Kidney capillary endothelial cell (primary cell): Measurements from ENCODE around the gene ARHGEF17.
"Not testable (repeated sequence)": the region's sequence is repeated elsewhere in the genome, so short reads cannot be mapped to it uniquely, and the experiment has no call there.

Source experiments
- DNase-seq: peaks from one replicate; pipeline ENCODE4 v3.0.0-alpha.2; 2018; ENCODE audit warnings: low spot score

ARHGEF17 gene, protein sequence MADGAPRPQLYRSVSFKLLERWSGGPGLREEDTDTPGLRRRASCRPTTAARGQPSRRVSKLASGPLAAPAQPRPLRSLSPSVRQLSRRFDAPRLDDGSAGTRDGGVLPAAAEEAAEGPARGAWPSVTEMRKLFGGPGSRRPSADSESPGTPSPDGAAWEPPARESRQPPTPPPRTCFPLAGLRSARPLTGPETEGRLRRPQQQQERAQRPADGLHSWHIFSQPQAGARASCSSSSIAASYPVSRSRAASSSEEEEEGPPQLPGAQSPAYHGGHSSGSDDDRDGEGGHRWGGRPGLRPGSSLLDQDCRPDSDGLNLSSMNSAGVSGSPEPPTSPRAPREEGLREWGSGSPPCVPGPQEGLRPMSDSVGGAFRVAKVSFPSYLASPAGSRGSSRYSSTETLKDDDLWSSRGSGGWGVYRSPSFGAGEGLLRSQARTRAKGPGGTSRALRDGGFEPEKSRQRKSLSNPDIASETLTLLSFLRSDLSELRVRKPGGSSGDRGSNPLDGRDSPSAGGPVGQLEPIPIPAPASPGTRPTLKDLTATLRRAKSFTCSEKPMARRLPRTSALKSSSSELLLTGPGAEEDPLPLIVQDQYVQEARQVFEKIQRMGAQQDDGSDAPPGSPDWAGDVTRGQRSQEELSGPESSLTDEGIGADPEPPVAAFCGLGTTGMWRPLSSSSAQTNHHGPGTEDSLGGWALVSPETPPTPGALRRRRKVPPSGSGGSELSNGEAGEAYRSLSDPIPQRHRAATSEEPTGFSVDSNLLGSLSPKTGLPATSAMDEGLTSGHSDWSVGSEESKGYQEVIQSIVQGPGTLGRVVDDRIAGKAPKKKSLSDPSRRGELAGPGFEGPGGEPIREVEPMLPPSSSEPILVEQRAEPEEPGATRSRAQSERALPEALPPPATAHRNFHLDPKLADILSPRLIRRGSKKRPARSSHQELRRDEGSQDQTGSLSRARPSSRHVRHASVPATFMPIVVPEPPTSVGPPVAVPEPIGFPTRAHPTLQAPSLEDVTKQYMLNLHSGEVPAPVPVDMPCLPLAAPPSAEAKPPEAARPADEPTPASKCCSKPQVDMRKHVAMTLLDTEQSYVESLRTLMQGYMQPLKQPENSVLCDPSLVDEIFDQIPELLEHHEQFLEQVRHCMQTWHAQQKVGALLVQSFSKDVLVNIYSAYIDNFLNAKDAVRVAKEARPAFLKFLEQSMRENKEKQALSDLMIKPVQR (N-terminal part only)

DNA sequence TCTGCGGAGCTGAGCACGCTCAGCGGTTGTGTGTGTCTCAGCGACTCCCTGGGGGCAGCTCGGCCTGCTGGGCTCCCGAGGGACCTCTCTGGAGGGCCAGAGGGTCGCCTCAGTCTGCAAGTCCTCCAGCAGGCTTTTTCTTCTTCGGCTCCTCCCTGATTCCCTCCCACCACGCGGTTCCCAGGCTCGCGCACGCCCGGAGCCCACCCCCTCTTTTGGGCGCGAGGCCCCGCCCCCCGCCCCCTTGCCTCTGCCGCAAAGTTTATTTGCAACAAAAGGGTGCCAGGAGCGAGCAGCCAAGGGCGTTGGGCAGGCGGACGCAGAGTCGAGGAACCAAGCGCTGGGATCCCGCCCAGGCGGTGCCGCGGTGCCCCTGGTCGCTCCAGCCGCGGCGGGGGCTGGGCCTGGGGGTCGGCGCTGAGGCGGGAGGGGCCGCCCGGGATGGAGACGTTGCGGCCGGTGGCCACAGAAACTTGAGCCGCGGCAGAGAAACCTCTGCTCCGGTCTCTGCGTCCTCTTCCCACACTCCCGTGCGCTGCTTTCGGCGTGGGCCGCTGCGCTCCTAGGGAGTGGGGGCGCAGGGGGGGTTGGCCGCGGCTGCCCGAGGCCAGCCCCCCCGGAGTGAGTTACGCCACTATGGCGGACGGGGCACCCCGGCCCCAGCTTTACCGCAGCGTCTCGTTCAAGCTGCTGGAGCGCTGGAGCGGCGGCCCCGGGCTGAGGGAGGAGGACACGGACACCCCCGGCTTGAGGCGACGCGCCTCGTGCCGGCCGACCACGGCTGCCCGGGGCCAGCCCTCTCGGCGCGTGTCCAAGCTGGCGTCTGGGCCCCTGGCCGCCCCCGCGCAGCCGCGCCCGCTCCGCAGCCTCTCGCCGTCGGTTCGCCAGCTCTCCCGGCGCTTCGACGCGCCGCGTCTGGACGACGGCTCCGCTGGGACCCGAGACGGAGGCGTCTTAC is at the start of gene ARHGEF17:
Gene ARHGEF17 (plus strand): TSS at position 274 of the 958 bp plus-strand sequence. CDS start 363 bp downstream, at position 637.
- no peak for DNase-seq

DNA sequence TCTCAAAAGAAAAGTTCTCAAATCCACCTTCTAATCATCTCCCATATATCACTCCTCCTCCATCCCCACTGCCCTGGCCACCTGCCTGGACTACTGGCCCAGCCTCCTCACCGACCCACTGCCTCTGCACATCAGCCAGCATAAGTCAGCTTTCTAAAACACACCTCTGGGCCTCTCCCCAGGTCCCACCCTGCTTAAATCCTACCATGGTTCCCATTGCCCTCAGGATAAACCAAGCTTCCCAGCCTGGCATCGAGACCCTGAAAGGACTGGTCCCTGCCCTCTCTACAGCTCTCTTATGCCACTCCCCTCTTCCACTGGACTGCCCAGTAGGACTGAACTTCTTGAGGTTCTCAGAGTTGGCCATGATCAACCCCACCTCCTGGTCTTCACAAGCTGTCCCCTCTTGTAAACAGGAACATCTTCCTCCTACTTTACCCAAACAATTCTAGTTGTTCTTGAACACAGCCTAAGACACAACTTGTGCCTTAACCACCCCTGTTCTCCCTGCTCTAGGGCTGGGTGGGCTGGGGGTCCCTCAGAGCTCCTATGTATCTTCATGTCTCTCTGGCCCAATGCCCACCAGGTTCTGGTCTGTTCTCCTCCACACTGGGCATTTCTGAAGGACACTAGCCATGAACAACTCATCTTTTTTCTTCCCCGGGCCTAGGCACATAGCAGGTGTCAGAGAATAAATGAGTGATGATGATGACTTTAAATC is 48.5 kb upstream of the ARHGEF17 start:
- DNase-seq = no peak

DNA sequence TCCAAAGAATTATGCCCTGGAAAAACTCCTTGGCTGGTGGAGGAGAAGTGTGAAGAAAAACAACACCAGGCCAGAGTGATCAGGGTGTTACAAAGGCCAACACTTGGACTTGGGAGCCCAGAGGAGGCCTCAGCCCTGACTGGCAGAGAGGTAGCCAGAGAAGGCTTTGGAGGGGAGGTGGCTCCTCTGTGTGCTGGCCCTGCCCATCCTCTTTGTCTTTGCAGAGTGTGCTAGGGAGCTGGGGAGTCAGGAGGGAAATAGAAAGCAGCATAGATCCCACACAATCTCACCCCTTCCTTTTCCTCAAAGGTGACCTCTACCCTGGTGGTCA is 48.0 kb upstream of the ARHGEF17 start:
- no peak for DNase-seq

DNA sequence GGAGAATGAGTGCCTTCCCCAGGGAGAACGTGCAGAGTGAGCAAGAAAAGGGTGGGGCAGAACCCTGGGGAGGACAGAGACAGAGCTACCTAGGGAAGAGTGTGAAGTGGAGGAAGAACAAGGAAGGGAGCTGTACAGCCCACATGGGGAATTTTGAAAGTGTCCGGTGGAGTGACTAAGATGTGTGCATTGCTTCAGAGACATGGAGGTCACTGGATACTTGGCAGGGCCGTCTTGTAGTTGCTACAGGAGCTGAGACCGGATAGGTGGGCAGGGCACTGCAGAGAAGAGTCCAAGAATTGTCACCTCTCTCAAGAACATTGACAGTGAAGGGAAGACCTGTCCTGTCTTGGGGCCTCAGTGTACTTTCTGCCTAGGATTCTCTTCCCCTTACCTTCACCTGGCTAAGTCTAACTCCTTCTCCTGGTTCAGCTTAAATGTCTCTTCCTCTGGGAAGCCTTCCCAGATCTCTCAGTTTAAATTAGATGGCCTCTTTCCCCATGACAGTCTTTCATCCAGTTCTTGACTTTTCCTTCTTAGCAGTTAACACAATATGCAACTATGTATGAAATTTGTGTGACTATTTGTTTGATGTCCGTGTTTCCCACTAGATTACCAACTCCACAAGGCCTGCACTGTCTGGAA is 45.1 kb upstream of the ARHGEF17 start:
- no peak for DNase-seq

DNA sequence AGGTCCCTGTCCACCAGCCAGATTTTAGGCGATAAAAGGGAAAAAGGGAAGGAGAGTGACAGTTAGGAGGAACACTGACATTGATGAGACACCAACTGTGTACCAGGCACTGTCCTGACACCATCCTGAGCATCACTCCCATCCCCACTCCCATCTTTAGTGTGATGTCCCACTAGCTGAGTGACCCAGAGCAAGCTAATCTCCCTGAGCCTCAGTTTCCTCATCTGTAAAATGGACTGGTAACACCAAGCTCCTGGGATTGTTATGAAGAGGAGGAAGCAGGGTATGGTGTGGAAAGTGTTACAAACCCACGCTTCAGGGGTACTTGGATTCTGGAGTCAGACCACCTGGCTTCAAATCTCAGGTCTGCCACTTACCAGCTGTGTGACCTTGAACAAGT is 44.4 kb upstream of the ARHGEF17 start:
- no peak for DNase-seq

DNA sequence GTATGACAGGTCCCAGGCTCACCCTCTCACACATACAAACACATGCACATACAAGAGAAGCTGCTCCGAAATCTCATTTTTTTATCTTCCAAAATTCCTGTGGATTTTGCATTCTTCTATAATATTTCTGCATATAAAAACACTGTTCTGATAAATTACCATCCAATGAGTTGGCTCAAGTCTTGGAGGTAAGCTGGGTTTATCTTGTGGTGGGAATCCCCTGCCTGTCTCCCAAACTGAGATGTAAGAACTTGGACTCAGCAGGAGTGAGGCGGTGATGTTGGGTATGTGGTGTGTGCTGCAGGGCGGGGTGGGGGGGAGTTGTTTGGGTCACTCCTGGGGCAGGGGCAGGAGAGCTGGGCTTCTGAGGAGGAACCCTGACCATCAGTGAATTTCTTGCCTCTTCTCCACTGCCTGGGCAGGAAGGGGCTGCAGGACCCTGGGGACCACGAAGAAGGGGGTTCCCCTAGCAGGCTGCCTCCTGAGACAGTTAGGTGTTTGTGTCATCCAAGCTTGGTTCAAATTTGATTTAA is 42.7 kb upstream of the ARHGEF17 start:
- no peak for DNase-seq

DNA sequence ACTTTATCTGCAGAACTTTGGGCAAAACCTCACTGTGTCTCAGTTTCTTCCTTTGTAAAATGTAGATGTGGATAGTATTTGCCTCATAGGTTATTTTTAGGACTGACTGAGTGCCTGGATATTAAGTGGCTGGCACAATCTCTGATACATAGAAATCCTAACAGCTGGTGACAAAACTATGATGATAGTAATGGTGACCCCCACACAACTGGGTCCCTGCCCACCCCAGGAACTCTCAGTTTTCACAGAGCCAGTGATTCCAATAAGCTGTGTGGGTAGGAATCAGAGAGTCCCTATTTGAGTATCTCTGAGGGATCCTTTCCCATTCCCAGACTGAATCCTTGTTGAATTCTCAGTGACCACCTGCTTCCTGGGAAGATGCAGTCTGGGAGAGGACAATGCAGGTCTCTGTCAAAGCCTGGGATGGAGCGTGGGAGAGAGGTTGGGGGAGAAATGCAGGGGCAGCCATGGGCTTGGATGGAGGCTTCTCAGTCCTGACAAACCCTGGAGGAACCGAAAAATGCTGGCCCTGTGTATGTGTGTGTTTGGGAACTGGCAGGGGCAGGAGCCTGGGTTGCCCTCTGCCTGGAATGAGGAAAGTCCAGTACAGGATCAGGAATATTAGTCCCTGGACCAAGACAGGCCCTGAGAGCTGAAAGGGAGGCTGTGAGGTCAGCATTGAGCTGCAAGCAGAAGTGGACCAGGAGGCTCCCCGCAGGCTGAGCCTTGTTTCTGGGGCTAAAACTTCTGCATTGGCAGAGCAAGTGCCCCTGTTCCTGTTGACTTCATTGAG is 42.0 kb upstream of the ARHGEF17 start:
- no peak for DNase-seq

DNA sequence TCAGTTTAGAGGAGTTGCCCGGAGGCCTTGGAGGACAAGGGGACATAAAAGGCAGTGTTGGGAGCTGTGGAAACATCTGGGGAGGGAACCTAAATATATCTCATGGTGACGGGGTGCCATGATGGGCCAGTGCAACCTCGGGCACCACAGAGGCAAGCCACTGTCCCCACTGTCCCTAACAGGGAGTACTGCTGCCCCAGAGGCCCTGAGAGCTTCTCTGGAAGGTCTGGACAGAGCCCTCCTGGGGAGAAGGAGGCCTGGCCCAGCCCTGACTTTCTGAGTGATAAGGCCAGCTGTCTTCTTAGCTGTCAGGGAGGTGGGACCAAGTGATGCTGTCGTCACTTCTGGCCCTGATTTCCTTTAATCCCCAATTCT is 41.4 kb upstream of the ARHGEF17 start:
- DNase-seq = no peak

DNA sequence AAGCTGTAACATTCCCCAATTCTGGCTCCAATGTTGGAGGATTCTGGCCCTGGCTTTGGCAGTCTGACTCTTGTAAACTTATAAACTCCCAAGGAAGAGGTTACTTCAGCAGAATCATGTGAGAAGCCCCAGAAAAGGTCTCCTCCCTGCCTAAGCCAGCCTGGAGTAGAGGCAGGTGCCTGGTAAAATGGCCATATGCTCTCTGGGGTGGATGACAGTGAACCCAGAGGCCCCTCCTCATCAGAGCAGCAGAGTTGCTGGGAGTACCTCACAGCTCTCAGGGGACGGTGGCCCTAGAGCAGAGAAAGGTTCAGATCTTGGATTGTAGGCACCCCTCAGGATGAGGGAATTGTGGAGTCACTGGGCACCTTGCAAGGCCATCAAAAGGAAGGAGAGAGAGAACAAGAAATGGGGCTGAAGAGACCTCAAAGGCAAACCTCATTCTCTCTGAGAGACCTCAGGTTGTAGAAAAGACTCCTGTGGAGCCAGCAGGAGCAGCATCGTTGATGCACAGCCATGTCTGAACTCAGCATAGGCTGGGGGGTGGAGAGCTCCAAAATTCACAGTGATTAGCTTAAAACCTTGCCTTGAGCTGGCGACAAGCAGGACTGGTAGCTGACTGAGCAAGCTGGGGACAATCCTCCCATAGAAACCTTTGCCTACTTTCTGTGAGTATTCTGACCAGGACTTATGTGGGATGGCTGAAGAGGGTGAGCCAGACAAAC is 40.8 kb upstream of the ARHGEF17 start:
- DNase-seq = no peak

DNA sequence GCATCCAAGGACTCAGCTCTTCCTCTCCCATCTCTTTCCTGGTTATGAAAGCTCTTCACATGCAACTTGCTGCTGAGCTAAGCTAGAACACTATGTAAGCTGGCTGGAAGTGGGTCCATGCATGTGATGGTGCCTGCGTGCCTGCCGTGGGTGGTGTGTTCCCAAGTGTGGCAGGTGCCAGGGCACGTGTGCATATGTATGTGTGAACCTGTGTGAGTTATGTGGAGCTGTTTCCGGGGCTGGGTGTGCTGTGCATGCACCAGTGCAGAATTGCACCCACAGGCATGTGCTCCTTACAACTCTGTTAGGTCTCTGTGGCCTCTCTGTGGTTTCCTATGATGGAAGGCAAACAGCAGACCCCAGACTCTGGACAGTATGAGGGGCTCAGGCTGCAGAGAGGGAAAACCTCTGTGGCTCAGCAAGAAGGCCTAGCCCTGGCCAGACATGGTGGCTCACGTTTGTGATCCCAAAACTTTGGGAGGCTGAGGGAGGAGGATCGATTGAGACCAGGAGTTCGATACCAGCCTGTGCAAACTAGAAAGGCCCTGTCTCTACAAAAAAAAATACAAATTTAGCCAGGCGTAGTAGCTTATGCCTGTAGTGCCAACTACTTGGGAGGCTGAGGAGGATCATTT is 40.1 kb upstream of the ARHGEF17 start:
- DNase-seq = no peak

DNA sequence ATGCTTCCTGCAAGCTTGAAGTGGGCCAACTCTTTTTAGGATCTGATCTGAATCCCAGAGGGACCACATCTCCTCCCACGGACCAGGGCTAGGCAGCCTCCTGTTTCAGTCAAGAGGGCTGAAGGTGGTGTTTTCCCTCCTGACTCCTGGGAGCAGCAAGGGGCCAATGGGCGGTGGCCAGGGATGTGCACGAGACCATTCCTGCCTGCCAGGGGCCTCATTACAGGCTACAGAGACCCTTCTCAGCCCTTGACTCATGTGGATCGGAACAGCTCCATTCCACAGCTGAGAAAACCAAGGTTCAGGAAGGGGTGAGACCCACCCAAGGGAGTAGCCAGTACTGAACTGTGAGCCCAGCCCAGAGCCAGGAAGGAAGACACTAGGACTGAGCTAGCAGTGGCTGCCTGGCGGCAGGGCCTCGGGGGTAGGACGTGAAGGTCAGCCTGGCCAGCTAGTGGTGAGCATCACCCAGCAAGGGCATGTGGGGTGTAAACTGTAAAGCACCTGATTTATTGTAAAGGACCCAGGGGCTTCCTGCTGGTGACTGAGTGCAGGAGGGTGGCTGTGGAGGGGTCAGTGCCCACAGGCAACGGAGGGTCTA is 39.3 kb upstream of the ARHGEF17 start:
- DNase-seq = no peak

DNA sequence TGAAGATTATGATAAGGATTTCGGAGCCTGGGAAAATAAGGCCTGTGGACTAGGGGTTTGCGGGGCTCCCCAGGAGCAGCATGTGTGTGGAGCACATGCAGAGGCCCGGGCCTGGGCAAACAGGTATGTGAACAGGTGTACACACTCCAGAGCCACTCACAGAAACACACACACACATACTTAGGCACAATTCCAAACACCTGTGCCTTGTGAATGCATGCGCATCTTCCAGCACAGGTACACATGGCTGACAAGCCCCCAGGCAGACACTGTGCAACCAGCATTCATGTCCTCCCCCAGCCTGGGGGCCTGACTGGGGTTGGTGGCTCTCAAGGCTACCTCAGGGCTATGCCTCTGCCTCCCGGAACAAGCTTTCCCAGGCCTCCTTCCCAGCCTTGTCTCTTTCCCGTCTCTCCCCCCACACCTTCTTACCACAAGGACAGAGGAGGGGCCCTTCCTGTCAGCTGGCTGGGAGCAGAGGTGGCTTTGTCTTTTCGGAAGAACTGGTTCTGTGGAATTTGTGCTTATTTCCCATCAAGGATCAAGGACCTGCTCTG is 38.5 kb upstream of the ARHGEF17 start:
- no peak for DNase-seq

DNA sequence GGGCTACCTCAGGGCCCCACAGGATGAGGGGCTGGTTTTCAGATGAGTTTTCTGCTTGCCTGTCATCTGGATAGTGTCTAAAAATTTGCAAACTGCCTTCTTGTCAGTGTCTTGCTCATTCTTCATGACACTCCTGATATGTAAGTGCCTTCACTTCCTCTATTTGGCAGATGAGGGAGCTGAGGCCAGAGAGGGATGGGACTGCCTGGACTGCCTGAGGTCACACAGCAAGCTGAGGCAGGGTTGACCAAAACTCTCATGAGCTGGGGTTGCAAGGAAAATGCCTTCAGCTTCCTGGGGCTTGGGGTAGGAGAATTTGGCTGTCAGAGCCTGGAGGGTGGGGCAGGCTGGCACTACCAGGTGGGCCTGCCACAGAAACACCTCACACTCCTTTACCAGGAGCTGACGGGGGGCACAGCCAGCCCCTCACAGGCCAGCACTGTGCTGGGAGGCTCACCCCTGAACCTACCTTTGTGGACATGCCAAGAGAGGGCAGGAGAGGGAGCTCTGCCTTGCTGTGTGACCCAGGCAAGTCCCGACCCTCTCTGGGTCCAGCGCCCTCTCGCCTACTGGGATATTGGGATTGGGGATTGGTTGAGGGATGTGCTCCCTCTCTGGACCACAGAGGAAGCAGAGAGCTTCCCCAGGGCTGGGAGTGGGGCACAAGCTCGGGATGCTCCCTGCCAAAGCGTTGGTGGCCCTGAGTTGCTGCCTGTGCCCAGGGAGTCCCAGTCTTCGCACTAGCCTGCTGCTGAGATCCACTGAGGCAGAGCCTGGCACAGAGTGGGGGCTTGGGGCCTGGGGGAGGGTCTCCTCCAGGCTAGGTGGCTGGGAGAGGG is 37.8 kb upstream of the ARHGEF17 start:
- no peak for DNase-seq

DNA sequence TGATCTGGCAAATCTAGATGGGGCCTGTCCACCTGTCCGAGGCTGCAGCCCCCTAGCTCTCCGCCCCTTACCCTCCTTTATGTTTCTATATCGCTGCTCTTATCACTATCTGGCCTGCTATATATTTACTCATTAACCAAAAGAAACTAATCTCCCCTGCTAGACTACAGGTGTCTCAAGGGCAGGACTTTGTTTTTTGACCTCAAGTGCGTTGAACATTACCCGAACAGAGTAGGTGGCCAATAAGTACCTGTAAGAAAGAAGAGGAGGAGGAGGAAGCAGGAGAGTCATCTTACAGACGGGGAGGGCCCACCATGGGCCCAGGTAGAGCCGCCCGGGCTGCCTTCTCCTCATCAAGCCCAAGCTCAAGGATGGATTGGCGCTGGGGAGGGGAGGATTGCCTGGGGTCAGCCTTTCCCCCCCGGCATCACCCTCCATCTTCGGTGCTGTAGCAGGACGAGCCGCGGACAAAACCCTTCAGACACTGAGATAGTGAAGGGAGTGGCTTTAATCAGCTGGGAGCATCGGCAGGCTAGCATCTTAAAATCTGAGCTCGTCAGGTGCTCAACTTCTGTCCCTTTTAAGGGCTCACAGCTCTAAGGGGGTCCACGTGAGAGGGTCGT is 37.1 kb upstream of the ARHGEF17 start:
- DNase-seq = no peak

DNA sequence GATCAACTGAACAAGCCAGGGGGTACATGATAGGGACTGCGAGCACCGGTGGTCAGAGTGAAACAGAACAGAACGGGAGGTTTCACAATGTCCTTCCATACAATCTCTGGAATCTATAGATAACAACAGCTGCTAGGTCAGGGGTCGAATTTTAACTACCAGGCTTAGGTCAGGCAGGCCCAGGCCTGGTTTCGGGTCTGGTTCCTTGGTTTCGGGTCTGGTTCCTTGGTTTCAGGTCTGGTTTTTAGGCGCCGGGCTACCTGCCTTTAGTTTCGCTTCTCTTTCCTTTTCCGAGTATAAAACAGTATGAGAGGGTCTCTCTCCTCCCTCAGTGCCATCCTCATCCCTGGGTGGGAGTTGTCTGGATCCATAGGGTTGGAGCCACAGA is 36.6 kb upstream of the ARHGEF17 start:
- DNase-seq = not testable (repeated sequence)
